Caco-2 (cell line): ENCODE results near the gene NPAS3. TPM values are rescaled to one million over a fixed set of nuclear protein-coding genes. Genes with fewer than 3 reads are reported as not detected.

Experiments used
- BruUV-seq: library from RNA; stranded (reverse); fragments of 400-500 nt; replicated peaks from 2 replicates; lab custom pipeline; 2021; lab: Mats Ljungman, UMichigan
- CTCF ChIA-PET: fragments of 300-600 bp; sonication (Branson Sonifier 250); formaldehyde crosslinking; loops from one replicate; lab custom pipeline; 2022; ENCODE audit warnings: antibody characterized with exemption; lab: Charles Lee
- POLR2A ChIA-PET: fragments of 300-600 bp; sonication (Branson Sonifier 250); formaldehyde crosslinking; loops from one replicate; lab custom pipeline; 2022; ENCODE audit warnings: antibody characterized with exemption; lab: Charles Lee
- DNase-seq, 2 experiments: peaks; one replicate each; pipeline versions ENCODE4 v3.0.0 to v3.0.0-alpha.2; 2020 to 2022
- H3K27me3 ChIP-seq: replicated peaks from 2 replicates; pipeline ENCODE4 v1.6.0; 2011; ENCODE audit warnings: low read length; ENCODE audit not compliant: control insufficient read depth, insufficient read depth
- H3K36me3 ChIP-seq: 2 replicates; pipeline ENCODE4 v1.5.1; 2011; ENCODE audit warnings: low read length; ENCODE audit not compliant: control insufficient read depth, insufficient read depth
- H3K4me1 ChIP-seq: fragments of 250-450 bp; sonication (Bioruptor Pico); 2 replicates; pipeline ENCODE4 v1.5.1; 2020; ENCODE audit warnings: mild to moderate bottlenecking
- H3K4me3 ChIP-seq: 2 replicates; pipeline ENCODE4 v1.5.1; 2011; ENCODE audit warnings: low read depth, mild to moderate bottlenecking, control low read depth, low read length
- H3K9me3 ChIP-seq: fragments of 250-450 bp; sonication (Bioruptor Pico); 2 replicates; pipeline ENCODE4 v1.5.1; 2020; ENCODE audit warnings: mild to moderate bottlenecking, moderate library complexity
- H3K27ac Mint-ChIP-seq: one replicate; pipeline ENCODE4 v1.8.0; 2022; ENCODE audit warnings: mixed read lengths; ENCODE audit not compliant: unreplicated experiment
- H3K27me3 Mint-ChIP-seq: one replicate; pipeline ENCODE4 v1.8.0; 2022; ENCODE audit warnings: mixed read lengths; ENCODE audit not compliant: insufficient read depth, unreplicated experiment
- H3K36me3 Mint-ChIP-seq: one replicate; pipeline ENCODE4 v1.8.0; 2022; ENCODE audit warnings: mild to moderate bottlenecking, mixed read lengths; ENCODE audit not compliant: insufficient read depth, unreplicated experiment
- H3K4me1 Mint-ChIP-seq: one replicate; pipeline ENCODE4 v1.8.0; 2022; ENCODE audit warnings: low read depth, mixed read lengths; ENCODE audit not compliant: unreplicated experiment
- H3K4me3 Mint-ChIP-seq: one replicate; pipeline ENCODE4 v1.8.0; 2022; ENCODE audit warnings: mild to moderate bottlenecking, moderate library complexity, mixed read lengths; ENCODE audit not compliant: unreplicated experiment
- H3K9me3 Mint-ChIP-seq: one replicate; pipeline ENCODE4 v1.8.0; 2022; ENCODE audit warnings: mixed read lengths; ENCODE audit not compliant: unreplicated experiment
- CTCF ChIP-seq, 2 experiments: fragments of 200-600 bp in 1 of 2; IDR thresholded peaks; 1 replicate in 1 of 2; 2 replicates in 1 of 2; pipeline versions ENCODE4 v1.5.1 to v1.8.0; 2011 to 2022; ENCODE audit warnings: antibody characterized with exemption in 1 of 2, control low read depth in 1 of 2, inconsistent platforms in 1 of 2, low read depth in 1 of 2, low read length in 1 of 2, mild to moderate bottlenecking in 1 of 2, moderate library complexity in 1 of 2; ENCODE audit not compliant: insufficient read depth in 1 of 2, severe bottlenecking in 1 of 2, unreplicated experiment in 1 of 2
- intact Hi-C: fragments of 100-400 bp; cut with micrococcal nuclease; formaldehyde crosslinking; loops from one replicate; pipeline ENCODE4 v1.10.0; 2022; ENCODE audit not compliant: unreplicated experiment
- total RNA-seq: library from RNA; stranded (reverse); gene quantifications from 2 replicates; pipeline ENCODE4 v1.2.3, GENCODE V29; 2022

The NPAS3 gene
- total RNA-seq, 1 experiment from 2014 or later: not detected

DNA sequence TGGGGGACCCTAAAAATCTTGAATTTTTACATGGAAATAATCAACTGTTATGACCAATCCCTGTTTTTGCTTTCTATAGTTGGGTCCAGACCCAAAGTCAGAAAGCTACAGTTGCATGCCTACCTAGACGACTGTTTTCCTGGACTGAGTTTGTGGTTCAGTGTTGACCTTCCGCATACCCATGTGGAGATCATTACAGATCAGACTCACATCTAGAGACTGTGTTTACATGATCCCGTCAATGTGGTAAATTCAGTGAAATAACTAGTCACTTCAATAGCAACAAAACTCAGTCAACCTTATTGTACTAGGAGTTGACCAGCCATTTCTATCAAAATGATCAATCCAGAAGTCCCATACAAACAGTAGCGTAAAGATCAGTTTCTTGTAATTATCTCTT is 754.6 kb downstream of the NPAS3 start:
- no TSS peak for BruUV-seq
- no peak overlapping the region for H3K4me3 ChIP-seq
- CTCF ChIA-PET: no interaction called here
- POLR2A ChIA-PET: no interaction called here
- no peak for DNase-seq
- Mint-ChIP-seq H3K36me3 (no peaks in the 10 kb centered on the region), H3K4me3 (no peak overlapping the region), H3K9me3 (no peaks in the 10 kb centered on the region), H3K27me3 (peaks cover 8% of the 10 kb centered on the region), H3K4me1 (no peaks in the 10 kb centered on the region), H3K27ac (no peak overlapping the region)
- no peaks in the 10 kb centered on the region for H3K4me1 ChIP-seq
- no peaks in the 10 kb centered on the region for H3K27me3 ChIP-seq
- TF ChIP-seq CTCF (IDR thresholded peaks at IDR 0.05; ENCODE audit: insufficient read depth in 1 of 2, low read depth in 1 of 2, low read length in 1 of 2, severe bottlenecking in 1 of 2, unreplicated experiment in 1 of 2): no peak
- no peaks in the 10 kb centered on the region for H3K36me3 ChIP-seq
- intact Hi-C loops: no loop called here
- H3K9me3 ChIP-seq: no peaks in the 10 kb centered on the region

GRCh38 chr14:33696165-33696564 is 757.5 kb downstream of the NPAS3 start:
- ChIA-PET POLR2A (no interaction called here), CTCF (no interaction called here)
- no peaks in the 10 kb centered on the region for H3K9me3 Mint-ChIP-seq
- Histone ChIP-seq H3K36me3 (no peaks in the 10 kb centered on the region), H3K9me3 (no peaks in the 10 kb centered on the region), H3K4me1 (no peaks in the 10 kb centered on the region), H3K27me3 (no peaks in the 10 kb centered on the region), H3K4me3 (no peak overlapping the region)
- no peak overlapping the region for H3K4me3 Mint-ChIP-seq
- no TSS peak for BruUV-seq
- intact Hi-C loops: no loop called here
- no peak overlapping the region for H3K27ac Mint-ChIP-seq
- no peak for TF ChIP-seq CTCF (IDR thresholded peaks at IDR 0.05; ENCODE audit: insufficient read depth in 1 of 2, low read depth in 1 of 2, low read length in 1 of 2, severe bottlenecking in 1 of 2, unreplicated experiment in 1 of 2)
- peaks cover 4% of the 10 kb centered on the region for H3K27me3 Mint-ChIP-seq
- no peaks in the 10 kb centered on the region for H3K4me1 Mint-ChIP-seq
- DNase-seq: no peak
- H3K36me3 Mint-ChIP-seq: no peaks in the 10 kb centered on the region

DNA sequence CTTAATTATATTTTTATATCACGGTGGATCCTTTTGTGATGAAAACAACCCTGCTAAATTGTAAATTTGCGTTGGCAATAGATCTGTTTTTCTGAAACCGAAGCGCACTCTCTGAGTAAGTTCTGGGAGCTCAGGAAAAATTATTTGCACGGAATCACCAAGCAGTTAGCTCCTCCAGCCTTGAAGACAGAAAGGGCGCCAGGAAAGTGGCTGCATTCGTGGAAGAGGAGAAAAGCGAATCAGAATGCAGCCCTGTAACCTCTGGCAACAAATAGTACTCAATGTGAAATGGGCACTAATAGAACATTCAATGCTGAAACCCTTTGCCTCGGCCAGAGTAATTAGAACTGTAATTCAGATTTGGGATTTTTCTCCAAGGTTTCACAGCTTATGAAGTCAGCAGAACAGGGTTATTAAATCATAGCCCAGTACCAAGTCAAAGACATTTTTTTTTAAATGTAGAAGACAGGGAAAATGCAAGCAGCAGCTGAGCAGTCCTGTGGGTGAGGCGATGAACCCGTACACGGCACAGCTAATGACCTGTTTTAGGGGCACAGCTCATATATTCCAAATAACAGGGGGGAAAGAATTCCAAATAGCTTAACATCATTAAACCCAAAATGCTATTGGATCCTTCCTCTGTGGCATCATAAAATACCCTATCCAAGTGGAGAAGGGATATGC is 760.8 kb downstream of the NPAS3 start:
- Mint-ChIP-seq H3K4me3 (no peak overlapping the region), H3K4me1 (no peaks in the 10 kb centered on the region), H3K27ac (no peak overlapping the region), H3K9me3 (no peaks in the 10 kb centered on the region), H3K36me3 (no peaks in the 10 kb centered on the region), H3K27me3 (no peaks in the 10 kb centered on the region)
- ChIA-PET CTCF (no interaction called here), POLR2A (no interaction called here)
- TF ChIP-seq CTCF (IDR thresholded peaks at IDR 0.05; ENCODE audit: insufficient read depth in 1 of 2, low read depth in 1 of 2, low read length in 1 of 2, severe bottlenecking in 1 of 2, unreplicated experiment in 1 of 2): no peak
- no peaks in the 10 kb centered on the region for H3K27me3 ChIP-seq
- H3K4me3 ChIP-seq: no peak overlapping the region
- DNase-seq: no peak
- BruUV-seq: no TSS peak
- no peaks in the 10 kb centered on the region for H3K4me1 ChIP-seq
- no peaks in the 10 kb centered on the region for H3K9me3 ChIP-seq
- intact Hi-C loops: no loop called here
- H3K36me3 ChIP-seq: no peaks in the 10 kb centered on the region
